IMR-90 (cell line): ENCODE results near the gene RIF1.

Source experiments
- CTCF ChIP-seq: conservative IDR thresholded peaks from 2 replicates; pipeline ENCODE4 v1.5.1; 2012; ENCODE audit warnings: mild to moderate bottlenecking, low read depth, low read length, improper control_type of control experiment
- MAFK ChIP-seq: IDR thresholded peaks from 2 replicates; pipeline ENCODE4 v1.6.1; 2012; ENCODE audit warnings: low read depth, low read length, improper control_type of control experiment
- POLR2A ChIP-seq: IDR thresholded peaks from 2 replicates; pipeline ENCODE4 v1.6.1; 2012; ENCODE audit warnings: mild to moderate bottlenecking, low read depth, low read length

DNA sequence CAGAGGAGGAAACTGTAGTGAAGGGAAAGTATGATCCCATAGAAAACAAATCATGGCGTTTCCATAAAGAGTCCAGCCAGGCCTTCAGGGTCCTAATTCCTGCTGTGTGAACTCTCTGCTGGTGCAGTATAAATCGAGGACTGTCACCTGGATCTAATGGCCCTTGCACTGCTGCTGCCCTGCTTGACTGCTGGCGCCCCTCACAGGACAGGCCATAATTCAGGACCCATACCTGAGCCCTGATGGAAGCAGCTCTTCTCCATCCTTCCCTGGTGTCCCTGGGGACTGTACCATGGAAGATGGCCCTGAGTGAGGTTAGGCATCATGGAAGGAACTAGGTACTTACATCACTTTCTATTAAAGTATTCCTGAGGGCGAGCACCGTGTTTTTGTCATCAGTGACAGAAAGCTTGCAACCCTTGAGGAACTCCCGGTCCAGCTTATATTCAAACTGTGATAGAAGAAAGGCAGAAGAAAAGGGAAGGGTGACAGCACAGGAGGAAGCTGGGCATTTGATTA is 116.9 kb downstream of the RIF1 start:
- no peak for TF ChIP-seq POLR2A
- no peak for TF ChIP-seq CTCF
- TF ChIP-seq MAFK: no peak
